Measurements from ENCODE around the gene POT1.

Gene POT1

DNA sequence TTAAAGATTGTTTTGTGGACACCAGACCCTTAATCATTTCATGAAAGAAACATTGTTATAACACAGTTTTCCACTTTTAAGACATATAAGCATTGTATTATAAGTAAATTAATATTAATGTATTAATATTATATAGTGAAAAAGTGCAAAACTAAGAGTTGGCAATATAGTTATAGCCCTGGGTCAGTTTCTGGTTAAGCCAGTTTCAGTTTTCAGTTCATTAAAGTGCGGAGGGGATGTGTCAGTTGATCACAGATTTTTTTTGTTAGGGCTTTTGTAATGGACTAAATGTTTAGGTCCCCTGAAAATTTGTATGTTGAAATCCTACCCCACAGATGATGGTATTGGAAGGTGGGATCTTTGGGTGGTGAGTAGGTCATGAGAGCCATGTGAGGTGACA, 118.3 kb downstream of the POT1 start:
- no peak for DNase-seq

DNA sequence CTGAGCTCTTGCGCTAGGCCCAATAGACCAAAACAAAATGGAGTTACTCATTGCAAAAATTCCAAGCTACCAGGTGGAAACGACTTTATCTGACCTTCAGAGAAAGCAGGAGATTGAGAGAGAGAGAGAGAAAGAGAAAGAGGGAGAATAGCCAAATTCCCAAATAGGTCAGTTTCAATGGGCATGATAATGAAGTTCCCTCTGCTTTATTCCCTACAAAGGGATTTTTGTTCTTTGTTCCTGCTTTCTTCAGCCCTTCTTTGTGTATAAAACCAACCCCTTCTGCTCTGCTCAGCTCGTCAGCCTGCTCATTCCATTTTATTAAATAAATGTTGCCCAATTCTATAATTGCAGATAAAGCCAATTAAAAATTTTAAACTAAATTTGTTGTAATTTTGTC, 119.0 kb downstream of the POT1 start:
- no peak for DNase-seq

DNA sequence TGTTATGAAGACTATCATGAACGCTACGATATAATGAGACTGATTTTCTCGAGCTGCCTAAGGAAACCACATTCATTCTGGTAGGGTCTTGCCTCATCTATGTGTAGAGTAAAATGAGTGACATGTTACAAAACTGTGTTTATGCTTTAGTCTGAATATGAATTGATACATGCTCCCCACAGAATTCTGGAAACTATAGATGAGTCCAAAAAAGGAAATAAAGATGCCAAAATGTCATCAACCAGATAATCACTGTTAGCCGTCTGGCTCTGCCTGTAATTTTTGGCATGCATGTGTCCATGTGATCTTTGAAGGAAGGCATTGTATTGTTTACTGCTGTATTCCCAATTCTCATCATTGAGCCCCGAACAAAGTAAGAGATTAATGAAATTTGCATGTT, 121.4 kb downstream of the POT1 start:
- DNase-seq, result no peak

DNA sequence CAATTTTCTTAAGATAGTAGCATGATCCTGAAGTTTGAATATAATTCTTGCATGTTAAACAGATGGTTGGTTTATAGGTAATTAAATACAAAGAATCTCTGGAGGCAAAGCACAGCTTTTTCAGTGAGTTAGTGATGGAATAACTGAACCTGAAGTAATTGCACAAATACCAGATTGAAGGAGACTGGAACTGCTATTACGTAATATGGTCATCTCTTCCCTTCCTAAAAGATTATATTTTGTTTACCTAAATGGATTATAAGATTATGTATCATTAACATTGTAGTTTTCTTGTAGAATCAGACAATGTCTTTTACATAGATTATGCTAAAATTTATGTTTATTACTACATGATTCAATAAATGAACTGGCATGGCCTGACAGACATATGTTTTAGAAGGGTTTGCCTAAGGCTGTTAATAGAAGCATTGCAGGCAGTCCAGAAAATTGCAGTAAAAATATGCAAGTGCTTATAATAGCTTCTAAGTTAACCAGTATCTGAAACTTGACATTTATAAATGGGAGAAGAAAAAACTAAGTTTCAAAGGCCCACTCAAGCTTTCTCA, 128.2 kb downstream of the POT1 start:
- DNase-seq, result no peak

DNA sequence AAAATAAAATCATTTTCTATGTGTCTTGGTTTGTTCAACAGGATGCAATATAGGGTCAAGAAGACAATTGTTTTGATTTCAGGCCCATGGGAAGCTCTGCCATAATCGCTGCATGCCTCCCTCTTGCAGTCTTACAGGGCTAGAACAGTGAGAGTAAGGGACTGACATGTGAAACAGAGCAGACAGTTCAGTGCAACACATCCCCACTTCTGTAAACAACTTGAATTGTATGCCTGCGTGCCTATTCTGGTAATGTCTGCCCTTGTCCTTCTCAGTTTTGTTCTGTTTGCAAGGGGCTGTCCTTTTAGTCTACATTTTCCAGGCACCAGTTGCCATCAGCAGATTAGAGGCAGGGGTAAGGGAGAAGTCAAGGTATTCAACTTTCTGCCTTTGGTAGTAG, 129.2 kb downstream of the POT1 start:
- no peak for DNase-seq

DNA sequence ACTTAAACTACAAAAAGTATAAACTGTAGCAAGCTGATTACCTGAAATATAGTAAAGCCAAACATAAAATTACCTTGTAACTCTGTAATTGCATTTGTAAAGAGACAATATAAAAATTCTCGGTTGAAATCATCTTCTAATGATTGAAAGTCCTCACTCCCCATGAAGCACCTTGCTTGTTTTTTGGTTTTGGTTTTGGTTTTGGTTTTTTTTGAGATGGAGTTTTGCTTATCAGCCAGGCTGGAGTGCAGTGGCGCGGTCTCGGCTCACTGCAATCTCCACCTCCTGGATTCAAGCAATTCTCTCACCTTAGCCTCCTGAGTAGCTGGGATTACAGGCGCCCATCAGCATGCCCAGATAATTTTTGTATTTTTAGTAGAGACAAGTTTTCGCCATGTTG, 130.2 kb downstream of the POT1 start:
- no peak for DNase-seq

DNA sequence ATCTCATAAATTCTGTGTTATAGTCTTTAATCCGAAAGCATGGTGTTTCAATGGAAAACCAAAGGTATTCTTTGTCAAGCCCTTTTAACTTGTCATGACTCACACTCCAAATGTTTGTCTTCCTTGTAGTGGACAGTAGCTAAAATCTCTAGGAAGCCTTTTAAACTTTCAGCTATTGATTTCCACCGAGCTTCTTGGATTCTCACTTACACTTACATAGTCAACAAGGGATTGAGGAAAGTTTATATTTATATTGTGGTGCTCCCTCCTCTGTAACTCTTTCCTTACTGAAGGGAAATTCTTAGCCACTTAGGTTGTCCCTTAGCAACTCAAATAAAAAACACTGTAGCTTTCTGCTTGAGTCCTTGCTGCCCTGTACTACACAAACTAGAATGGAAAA, 132.9 kb downstream of the POT1 start:
- no peak for DNase-seq

DNA sequence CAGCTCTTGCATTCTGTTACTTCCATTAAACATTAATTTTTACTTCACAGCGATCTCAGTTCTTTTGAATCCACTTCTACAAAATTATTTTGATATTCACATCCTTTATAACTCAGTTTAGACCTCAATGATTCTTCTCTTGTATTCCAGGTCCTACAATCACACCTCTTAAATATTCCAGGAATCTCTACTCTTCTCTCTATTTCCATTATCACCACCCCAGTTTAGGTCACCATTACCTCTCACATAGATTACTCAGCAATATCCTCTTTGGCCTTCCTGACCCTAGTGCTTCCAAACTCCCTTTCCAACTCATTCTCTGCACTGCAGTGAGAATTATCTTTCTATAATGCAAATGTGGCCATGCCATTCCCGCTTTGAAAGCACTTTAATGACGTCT, 136.9 kb downstream of the POT1 start:
- DNase-seq, result no peak

DNA sequence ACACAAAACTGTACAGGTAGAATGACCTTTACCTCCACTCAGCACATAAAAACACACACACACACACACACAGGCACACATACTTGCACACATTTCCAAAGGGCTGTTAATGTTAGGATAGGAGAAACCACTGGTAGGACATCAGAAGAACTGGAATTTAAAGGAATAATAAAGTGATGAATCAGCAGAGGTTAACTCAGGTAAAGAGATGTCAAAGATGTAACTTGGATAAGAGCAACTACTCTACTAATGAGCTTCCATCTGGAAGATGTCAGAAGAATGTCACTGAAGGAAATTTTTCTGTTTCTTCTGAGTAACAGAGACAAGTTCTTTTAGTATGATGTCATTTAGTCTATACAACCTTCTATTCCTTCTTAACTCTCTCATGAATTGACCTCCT, 137.6 kb downstream of the POT1 start:
- no peak for DNase-seq

DNA sequence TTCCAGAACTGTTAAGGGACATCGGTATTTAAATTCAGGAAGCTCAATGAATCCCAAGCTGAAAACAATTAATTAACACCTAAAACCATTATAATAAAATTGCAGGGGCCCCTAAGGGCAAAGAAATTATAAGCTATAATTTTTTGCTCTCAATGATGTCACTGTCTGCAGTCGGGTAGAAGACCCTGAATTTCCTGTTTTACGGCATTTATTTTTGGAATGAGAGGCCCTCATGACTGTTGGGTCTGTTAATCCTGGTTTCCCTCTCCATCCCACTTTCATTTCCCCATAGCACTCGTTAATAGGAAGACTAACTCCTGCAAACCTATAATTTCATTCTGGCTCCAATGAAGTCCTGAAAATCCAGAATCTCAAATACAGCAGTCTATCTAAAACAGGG, 138.2 kb downstream of the POT1 start:
- no peak for DNase-seq

DNA sequence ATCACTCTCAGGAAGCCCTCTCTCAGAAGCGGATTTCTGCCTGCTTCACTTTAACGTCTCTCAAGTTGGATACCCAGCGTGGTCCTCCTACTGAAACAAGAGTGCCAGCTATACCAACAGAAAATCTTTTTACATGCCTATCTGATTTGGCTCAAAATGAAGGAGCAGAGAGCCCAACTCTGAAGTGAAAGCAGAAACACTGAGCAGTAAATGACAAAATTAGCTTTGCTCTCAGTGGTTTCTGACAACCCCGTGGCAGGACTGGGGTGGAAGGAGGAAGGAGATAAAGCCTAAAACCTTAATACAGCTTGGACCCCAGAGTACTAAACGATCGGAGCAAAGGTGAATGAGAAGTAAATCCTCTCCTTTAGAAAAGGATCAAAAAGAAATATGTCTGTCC, 139.0 kb downstream of the POT1 start:
- DNase-seq, result no peak

DNA sequence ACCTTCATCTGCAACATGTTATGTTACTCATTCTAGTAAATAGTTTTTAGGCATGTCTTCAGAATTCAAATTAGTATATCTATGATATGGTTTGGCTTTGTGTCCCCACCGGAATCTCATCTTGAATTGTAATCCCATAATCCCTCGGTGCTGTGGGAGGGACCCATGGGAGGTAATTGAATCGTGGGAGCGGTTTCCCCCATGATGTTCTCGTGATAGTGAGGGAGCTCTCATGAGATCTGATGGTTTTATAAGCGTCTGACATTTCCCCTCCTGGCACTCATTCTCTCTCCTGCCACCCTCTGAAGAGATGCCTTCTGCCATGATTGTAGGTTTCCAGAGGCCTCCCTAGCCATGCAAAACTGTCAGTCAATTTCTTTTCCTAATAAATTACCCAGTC, 143.6 kb downstream of the POT1 start:
- no peak for DNase-seq

DNA sequence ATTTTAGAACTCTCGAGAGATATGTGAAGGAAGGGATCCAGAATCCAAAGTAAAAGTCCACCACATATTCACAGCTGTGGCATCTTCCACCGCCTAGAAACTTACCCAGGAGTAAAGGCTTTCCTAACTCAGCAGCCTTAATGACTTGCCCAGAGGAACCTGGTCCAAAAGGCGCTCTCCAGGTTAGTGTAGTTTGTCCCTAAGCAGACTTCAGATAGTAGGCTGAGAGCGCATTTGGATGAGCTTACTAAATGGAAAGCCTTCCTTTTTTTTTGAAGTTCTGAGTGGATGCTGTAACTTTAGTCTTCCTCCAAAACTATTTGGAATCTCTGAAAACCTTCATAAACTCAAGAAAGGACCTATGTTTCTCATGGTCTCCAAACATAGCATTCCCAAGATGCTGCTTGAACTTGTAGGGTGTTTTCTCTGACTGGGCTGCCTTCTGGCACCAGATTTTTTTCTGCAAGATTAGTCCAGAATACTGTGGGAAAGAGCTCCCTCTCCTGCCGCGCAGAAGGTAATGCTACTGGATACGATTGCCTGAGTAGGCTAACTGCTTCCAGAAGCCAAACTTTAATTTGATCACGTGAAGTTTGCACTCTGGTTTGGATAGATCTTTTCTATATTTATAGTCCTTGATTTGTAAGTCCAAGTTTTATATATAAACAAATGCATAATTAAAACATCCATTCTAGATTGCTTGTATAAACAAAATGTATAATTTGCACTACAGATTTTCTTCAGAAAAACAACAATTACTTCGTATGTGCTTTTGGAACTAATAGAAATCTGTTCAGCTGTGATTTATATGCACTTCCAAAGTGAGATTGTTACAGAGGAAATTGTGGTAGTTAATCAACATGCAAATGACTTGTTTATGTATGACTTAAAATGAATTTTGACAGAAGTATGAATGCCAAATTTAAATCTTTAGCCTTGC, 144.5 kb downstream of the POT1 start:
- peak in 40 of 56 donors; percentile 9 to 78 (median 40) for DNase-seq

DNA sequence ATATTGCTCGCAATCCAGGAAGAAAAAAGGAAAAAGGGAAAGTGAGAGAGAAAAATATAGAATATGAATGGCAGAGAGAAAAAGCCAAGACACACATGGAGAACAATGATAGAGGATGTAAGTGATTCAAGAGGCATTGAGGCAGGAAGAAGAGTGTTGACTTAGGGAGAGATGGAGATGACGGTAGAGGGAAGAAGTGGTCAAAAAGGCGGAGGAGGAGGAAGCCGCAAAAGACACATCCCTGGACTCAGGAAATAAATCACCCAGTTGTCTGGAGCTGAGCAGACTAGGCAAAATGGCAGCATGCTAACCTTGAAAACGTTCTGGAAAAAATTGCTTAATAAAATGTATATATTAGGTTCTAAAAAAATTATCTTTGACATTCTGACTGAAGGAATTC, 146.4 kb downstream of the POT1 start:
- no peak for DNase-seq

DNA sequence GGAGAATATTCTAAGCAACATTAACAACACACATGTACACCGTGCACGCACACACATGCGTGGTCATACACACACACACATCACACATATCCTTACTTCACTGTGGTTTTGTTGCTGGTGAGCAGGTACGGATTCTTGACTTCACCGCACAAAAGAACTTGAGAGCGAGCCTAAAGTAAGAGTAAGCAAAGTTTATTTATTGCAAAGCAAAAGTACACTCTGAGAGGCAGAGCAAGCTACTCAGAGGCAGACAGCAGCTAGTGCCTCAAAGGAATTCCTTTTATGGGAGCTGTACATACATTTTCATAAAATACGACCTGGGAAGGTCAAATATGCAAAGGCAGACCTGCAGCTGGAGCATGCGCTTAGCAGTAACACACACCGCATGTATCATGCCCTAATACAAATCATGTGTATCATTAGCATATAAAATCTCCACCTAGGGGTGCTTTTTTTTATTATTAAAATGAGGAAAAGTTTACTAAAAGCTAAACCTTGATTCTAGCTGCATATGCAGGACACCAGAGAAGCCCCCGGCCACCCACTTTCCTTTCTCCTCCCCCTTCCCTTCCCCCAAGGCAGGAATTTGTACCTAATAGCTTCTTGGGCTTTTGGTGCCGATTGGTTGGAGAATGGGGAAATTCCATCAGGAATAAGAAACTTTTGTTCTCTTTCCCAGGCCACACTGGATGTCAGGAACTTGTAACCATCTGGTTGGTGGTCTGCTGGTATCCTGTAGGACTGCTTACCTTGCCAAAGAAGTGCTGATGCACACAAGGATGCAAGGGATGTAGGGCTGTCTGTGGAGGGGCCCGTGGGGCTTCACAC, 147.5 kb downstream of the POT1 start:
- DNase-seq, result no peak

DNA sequence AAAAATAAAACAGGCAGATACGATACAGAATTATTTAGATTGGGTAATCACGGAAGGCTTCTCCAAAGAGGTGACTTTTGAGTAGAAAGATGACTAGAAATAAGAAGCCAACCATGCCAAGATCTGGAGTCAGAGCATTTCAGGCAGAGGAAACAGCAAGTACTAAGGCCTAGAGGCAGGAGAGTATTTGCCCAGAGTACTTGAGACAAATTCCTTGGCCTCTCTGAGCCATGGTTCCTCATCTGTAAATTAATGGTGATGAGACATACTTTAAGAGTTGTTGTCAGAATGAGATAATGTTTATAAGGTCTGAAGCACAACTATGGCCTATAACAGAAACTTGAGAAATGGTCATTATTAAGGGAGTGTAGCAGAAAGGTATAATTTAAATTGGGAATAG, 148.2 kb downstream of the POT1 start:
- no peak for DNase-seq

DNA sequence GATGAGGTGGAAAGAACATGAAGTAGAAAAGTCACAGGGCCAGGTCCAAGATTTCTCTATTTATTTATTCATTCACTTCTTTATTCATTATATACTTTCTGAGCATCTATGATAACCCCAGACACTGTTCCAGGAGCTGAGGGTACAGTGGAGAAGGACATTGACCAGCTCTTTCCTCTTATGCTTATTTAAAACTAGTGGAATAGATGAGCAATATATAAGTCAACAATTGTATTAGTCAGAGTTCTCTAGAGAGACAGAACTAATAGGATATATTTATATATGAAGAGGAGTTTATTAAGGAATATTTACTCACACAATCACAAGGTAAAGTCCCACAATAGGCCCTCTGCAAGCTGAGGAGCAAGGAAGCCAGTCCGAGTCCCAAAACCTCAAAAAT, 149.0 kb downstream of the POT1 start:
- DNase-seq, result no peak

DNA sequence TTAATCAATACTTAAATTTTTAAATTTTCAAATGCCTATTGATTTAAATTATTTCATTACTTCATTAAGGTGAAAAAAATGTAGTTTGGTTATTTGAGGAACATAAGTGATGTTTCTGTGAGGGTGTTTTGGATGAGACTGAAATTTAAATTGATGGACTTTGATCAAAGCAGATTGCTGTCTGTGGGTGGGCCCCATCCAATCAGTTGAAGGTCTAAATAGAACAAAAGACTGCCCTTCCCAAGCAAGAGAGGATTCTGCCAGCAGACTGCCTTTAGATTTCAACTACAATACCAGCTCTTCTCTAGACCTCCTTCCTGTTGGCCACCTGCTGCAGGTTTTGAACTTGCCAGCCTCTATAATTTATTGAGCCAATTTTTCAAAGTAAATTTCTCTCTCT, 149.6 kb downstream of the POT1 start:
- DNase-seq, result no peak

DNA sequence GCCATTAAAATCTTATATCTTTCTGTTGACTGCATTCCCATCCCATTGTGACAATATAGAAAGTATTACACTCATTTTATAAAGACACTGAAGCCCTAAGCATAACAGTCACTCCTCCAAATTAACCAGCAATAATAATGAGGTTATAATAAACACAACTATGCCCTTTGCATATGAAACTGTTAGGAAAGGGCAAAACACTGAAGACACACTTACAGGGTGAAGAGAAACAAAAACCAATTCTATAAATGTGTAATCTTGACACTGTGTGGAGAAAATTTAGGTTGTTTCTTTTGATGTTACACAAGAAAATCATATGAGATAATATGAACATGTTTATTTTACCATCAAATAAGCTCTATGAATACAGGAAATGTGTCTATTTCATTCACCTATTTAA, 150.0 kb downstream of the POT1 start:
- DNase-seq, result no peak

DNA sequence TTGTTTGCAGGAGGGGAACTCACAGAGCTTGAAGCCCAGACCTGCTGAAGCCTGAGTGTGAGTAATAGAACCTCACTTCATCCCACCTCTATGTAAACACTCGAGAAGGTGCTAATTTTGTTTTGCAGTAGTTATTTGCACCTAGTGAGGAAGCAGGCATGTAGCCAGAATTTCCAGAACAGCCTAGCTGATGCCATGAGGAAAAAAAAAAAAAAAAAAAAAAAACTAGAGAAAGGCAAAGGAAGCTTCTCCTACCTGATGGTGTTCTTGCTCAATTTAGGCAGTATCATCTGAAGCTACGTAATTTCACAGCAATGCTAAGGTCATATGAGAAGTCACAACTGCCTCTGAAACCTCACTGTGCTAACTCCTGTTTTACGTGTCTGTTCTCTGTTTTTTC, 150.4 kb downstream of the POT1 start:
- DNase-seq, result no peak

DNA sequence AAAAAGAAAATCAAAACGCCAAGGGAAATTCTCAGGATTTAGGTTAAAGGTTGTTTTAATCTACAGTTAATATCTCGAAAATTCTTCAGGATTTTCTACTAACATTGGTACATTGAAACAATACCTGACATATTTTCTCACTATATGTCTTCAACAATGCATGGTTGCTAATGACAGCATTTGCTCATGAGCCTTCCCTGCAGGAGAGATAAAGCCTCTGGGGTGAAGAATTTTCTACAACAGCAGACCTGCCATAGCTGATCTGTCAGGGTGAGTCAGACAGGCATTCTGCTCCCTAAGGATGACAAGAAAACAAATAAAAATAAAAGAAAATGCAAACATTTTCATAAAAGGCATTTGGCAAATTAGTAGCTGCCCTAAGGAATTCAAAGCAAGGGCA, 152.4 kb downstream of the POT1 start:
- no peak for DNase-seq

DNA sequence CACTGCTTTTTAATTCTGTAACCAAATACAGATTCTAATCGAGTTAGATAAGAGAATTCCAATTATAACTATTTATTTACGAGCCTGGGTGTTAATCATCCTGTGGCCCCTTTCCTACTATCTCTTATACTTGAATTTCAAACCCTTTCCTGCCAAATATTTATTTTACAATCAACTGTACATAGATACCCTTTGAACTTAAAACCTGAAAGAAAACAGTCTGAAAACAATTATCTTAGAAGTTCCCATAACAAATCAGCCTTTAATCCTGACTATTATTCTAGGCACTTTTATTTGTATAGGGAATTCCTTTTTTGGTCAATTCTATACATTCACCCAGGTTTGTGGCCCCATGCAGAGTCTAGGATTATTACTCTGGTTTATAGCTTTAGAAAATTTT, 153.5 kb downstream of the POT1 start:
- DNase-seq, result no peak
